LHCN-M2 (cell line): ENCODE results near the gene RNF175. TPM values are rescaled to one million over a fixed set of nuclear protein-coding genes. Genes with fewer than 3 reads are reported as not detected.

Experiments used
- DNase-seq: peaks from one replicate; pipeline ENCODE4 v3.0.0-alpha.2; 2012; ENCODE audit warnings: low read depth
- total RNA-seq: library from RNA; depleted of rRNA; stranded (reverse); fragments of >200 nt; gene quantifications from 2 replicates; pipeline ENCODE4 v1.2.3, GENCODE V29; 2014

The RNF175 gene
- total RNA-seq, 1 experiment from 2014 or later = not detected

- peak; percentile 64 for DNase-seq
These were observed 11.4 kb downstream of the RNF175 start for GRCh38 chr4:153748378-153748777.

GRCh38 chr4:153747406-153747955 lies 12.3 kb downstream of the RNF175 start:
- no peak for DNase-seq

- DNase-seq = no peak
These were observed 14.2 kb downstream of the RNF175 start for GRCh38 chr4:153745651-153746050.

- DNase-seq = no peak
These were observed 18.3 kb downstream of the RNF175 start for GRCh38 chr4:153741541-153741940.

- DNase-seq = no peak
These were observed 23.8 kb downstream of the RNF175 start for GRCh38 chr4:153735906-153736461.

GRCh38 chr4:153733751-153734448 lies 25.9 kb downstream of the RNF175 start:
- DNase-seq = no peak

- peak; percentile 92 for DNase-seq
These were observed 28.6 kb downstream of the RNF175 start for GRCh38 chr4:153731239-153731638.

GRCh38 chr4:153729895-153730294 lies 29.9 kb downstream of the RNF175 start:
- no peak for DNase-seq

- no peak for DNase-seq
These were observed 31.2 kb downstream of the RNF175 start for GRCh38 chr4:153728660-153729059.

GRCh38 chr4:153728151-153728550 lies 31.7 kb downstream of the RNF175 start:
- no peak for DNase-seq

GRCh38 chr4:153725831-153726154 lies 34.0 kb downstream of the RNF175 start:
- no peak for DNase-seq

GRCh38 chr4:153725136-153725830 lies 34.5 kb downstream of the RNF175 start:
- no peak for DNase-seq

- no peak for DNase-seq
These were observed 35.2 kb downstream of the RNF175 start for GRCh38 chr4:153724606-153725005.

GRCh38 chr4:153722036-153722435 lies 37.8 kb downstream of the RNF175 start:
- peak; percentile 24 for DNase-seq

GRCh38 chr4:153713866-153714646 lies 45.8 kb downstream of the RNF175 start:
- DNase-seq = peak; percentile 35

GRCh38 chr4:153710681-153711080 lies 49.1 kb downstream of the RNF175 start:
- DNase-seq = no peak

- DNase-seq = no peak
These were observed 53.3 kb downstream of the RNF175 start for GRCh38 chr4:153706519-153706918.

- DNase-seq = no peak
These were observed 53.9 kb downstream of the RNF175 start for GRCh38 chr4:153705743-153706468.

- no peak for DNase-seq
These were observed 55.3 kb downstream of the RNF175 start for GRCh38 chr4:153704522-153704921.

- DNase-seq = no peak
These were observed 74.9 kb downstream of the RNF175 start for GRCh38 chr4:153684971-153685371.
